ENCODE data around the gene SETD4. TPM values are rescaled to one million over a fixed set of nuclear protein-coding genes. Genes with fewer than 3 reads are reported as not detected.

SETD4 gene
- total RNA-seq, 4 donors from 2014 or later = 27.6 to 41.1 (median 31.1) TPM

DNA sequence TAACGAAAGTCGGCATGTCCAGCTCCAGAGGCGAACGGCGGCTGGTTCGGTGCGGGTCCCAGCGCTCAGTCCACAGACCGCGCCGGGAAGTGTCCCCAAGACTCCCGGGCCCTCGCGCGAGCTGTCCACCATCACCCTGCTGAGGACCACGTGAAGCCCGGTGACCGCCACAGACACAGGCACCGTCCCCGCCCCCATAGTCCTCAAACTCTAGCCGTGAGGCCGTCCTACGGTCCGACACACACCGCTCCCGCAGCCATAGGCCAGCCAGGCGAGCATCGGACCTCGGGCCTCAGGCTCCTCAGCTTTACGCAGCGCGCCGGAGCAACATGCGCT, 535 bp downstream of the SETD4 start:
- peak overlapping the region; percentile 56 to 91 (median 84) for H3K4me3 ChIP-seq
- H3K27me3 ChIP-seq = no peaks in the 10 kb centered on the region
- peak in 1 of 2 donors; percentile 15 for DNase-seq (ENCODE audit: low spot score in 2 of 2)
- no peaks in the 10 kb centered on the region for H3K9me3 ChIP-seq
- H3K27ac ChIP-seq = peak overlapping the region; percentile 74 to 93 (median 92)
- WGBS, 2 donors = 0 to 1% methylated on average over 27 to 34 of the region's 34 CpGs
- H3K36me3 ChIP-seq = peaks cover 0 to 38% (median 12%) of the 10 kb centered on the region in 3 donors
- H3K4me1 ChIP-seq = peaks cover 0 to 28% (median 7%) of the 10 kb centered on the region in 4 donors
- TF ChIP-seq, protein P1, sequence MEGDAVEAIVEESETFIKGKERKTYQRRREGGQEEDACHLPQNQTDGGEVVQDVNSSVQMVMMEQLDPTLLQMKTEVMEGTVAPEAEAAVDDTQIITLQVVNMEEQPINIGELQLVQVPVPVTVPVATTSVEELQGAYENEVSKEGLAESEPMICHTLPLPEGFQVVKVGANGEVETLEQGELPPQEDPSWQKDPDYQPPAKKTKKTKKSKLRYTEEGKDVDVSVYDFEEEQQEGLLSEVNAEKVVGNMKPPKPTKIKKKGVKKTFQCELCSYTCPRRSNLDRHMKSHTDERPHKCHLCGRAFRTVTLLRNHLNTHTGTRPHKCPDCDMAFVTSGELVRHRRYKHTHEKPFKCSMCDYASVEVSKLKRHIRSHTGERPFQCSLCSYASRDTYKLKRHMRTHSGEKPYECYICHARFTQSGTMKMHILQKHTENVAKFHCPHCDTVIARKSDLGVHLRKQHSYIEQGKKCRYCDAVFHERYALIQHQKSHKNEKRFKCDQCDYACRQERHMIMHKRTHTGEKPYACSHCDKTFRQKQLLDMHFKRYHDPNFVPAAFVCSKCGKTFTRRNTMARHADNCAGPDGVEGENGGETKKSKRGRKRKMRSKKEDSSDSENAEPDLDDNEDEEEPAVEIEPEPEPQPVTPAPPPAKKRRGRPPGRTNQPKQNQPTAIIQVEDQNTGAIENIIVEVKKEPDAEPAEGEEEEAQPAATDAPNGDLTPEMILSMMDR (IDR thresholded peaks at IDR 0.05) = no peak
- TF ChIP-seq EP300 (IDR thresholded peaks at IDR 0.05) (no peak), POLR2A (IDR thresholded peaks at IDR 0.05) (no peak)

DNA sequence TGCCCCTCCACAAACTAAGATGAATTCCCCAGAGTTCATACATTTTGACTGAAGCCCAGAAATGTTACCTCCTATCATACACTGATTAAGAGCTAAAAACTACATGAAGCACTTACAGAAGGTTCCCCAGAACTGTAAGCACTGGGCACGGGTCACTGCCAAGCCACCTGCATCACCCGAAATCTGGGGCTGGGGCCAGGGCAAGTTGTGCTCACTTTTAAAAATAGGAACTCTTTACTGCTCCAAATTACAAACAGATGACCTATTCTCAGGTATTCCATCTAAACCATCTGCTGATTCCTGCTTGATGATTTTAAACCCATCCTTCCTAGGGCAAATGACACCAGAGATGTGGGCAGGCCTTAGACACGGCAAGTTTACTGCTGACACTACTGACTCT, 4.8 kb downstream of the SETD4 start:
- TF ChIP-seq EP300 (IDR thresholded peaks at IDR 0.05) = no peak
- TF ChIP-seq, protein P1 (IDR thresholded peaks at IDR 0.05) = no peak
- no peak for TF ChIP-seq POLR2A (IDR thresholded peaks at IDR 0.05)
- Histone ChIP-seq H3K4me1 (peaks cover 0 to 32% (median 7%) of the 10 kb centered on the region in 4 donors), H3K9me3 (no peaks in the 10 kb centered on the region), H3K27ac (no peak overlapping the region), H3K36me3 (peaks cover 0 to 76% (median 31%) of the 10 kb centered on the region in 3 donors), H3K4me3 (no peak overlapping the region), H3K27me3 (no peaks in the 10 kb centered on the region)
- WGBS, 2 donors = 87 to 89% methylated on average over 3 of the region's 3 CpGs
- DNase-seq (ENCODE audit: low spot score in 2 of 2) = no peak

DNA sequence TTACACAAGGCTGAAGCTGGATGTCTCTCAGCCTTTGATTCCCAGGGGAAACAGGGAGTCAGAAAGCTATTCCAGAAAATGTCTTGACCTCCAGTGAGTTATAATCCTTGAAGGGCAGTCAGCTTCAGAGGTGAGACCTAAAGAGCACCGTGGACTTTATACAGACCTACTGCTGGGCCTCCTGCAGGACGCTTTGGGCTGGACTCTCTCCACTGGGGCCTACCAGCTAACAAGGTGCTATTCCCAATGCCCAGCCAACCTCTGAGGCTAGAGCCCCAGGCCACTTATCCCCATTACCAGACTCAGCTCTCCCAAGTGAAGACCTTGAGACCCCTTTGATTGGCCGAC, 6.6 kb downstream of the SETD4 start:
- Histone ChIP-seq H3K27ac (no peak overlapping the region), H3K27me3 (no peaks in the 10 kb centered on the region), H3K9me3 (no peaks in the 10 kb centered on the region), H3K4me3 (no peak overlapping the region), H3K36me3 (peaks cover 0 to 94% (median 31%) of the 10 kb centered on the region in 3 donors), H3K4me1 (peaks cover 0 to 21% (median 0%) of the 10 kb centered on the region in 4 donors)
- WGBS, 2 donors = 80 to 97% methylated on average over 3 of the region's 3 CpGs
- TF ChIP-seq, protein P1 (IDR thresholded peaks at IDR 0.05) = no peak
- no peak for DNase-seq (ENCODE audit: low spot score in 2 of 2)

GRCh38 chr21:36052860-36053714, 7.2 kb downstream of the SETD4 start:
- Histone ChIP-seq H3K9me3 (no peaks in the 10 kb centered on the region), H3K27me3 (no peaks in the 10 kb centered on the region), H3K27ac (no peak overlapping the region), H3K36me3 (peaks cover 0 to 95% (median 31%) of the 10 kb centered on the region in 3 donors), H3K4me1 (peaks cover 0 to 15% (median 0%) of the 10 kb centered on the region in 4 donors), H3K4me3 (no peak overlapping the region)
- TF ChIP-seq POLR2A (IDR thresholded peaks at IDR 0.05) (no peak), EP300 (IDR thresholded peaks at IDR 0.05) (no peak)
- no peak for DNase-seq (ENCODE audit: low spot score in 2 of 2)
- WGBS, 2 donors = 77 to 88% methylated on average over 10 of the region's 10 CpGs

DNA sequence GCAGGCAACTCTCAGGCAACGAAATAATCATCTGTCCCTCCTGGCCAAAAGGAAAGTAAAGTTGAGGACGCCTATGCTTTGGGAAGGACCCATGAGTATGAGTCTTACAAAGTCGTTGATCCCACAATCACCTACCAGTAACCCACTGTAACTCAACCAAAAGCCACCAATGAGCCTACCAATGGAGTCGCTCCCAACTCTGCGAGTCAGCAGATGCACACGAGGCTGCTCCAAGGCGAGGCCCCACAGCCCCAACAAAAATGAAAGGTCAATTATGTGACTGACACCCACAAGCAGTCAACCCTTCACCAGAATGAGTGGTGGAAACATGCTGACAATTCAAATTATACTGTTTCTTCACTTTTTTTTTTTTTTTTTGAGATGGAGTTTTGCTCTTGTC, 12.0 kb downstream of the SETD4 start:
- Histone ChIP-seq H3K36me3 (peaks cover 2 to 95% (median 9%) of the 10 kb centered on the region in 3 donors), H3K4me1 (peaks cover 0 to 1% (median 0%) of the 10 kb centered on the region in 4 donors), H3K27ac (no peak overlapping the region), H3K9me3 (no peaks in the 10 kb centered on the region), H3K4me3 (no peak overlapping the region), H3K27me3 (no peaks in the 10 kb centered on the region)
- DNase-seq (ENCODE audit: low spot score in 2 of 2) = no peak
- TF ChIP-seq EP300 (IDR thresholded peaks at IDR 0.05) (no peak), POLR2A (IDR thresholded peaks at IDR 0.05) (no peak)
- TF ChIP-seq, protein P1 (IDR thresholded peaks at IDR 0.05) = no peak
- WGBS, 2 donors = 79 to 84% methylated on average over 7 of the region's 7 CpGs

Measured in tibial nerve (tissue), 4 donors.